ENCODE results near the gene CAVIN4.

GRCh38 chr9:100602342-100602801 is 24.5 kb downstream of the CAVIN4 start:
- peak; percentile 68 to 80 for TF ChIP-seq CTCF (conservative IDR thresholded peaks at IDR 0.05 in 1 of 2, IDR thresholded peaks at IDR 0.05 in 1 of 2; ENCODE audit: low read depth in 1 of 2, low read length in 2 of 2)
- no peak for TF ChIP-seq EZH2 (IDR thresholded peaks at IDR 0.05; ENCODE audit: low read length, missing control alignments)

All from fibroblast of lung (primary cell).